Fibroblast of lung (primary cell): ENCODE data around the gene LMO4. TPM values are rescaled to one million over a fixed set of nuclear protein-coding genes. Genes with fewer than 3 reads are reported as not detected.
A peak's percentile ranks its signal among the peaks of the same experiment; 100 is the strongest.

Experiments used
- DNase-seq, 2 donors: peaks; one replicate each; pipeline versions ENCODE4 v3.0.0 to v3.0.0-alpha.2; 2010; ENCODE audit warnings: low read depth in 2 of 2
- H2AFZ ChIP-seq: 2 replicates; pipeline ENCODE4 v1.5.1; 2012; ENCODE audit warnings: low read length, control low read depth, inconsistent platforms
- H3K27ac ChIP-seq: 2 replicates; pipeline ENCODE4 v1.5.1; 2011; ENCODE audit warnings: low read length, control low read depth; ENCODE audit not compliant: insufficient read depth
- H3K27me3 ChIP-seq: 2 replicates; pipeline ENCODE4 v1.5.1; 2011; ENCODE audit warnings: mild to moderate bottlenecking, low read length; ENCODE audit not compliant: control insufficient read depth, insufficient read depth
- H3K36me3 ChIP-seq: 2 replicates; pipeline ENCODE4 v1.5.1; 2011; ENCODE audit warnings: low read length; ENCODE audit not compliant: control insufficient read depth, insufficient read depth
- H3K4me1 ChIP-seq: 2 replicates; pipeline ENCODE4 v1.5.1; 2011; ENCODE audit warnings: low read length; ENCODE audit not compliant: control insufficient read depth, insufficient read depth; ENCODE audit errors: extremely low read depth
- H3K4me2 ChIP-seq: 2 replicates; pipeline ENCODE4 v1.5.1; 2011; ENCODE audit warnings: low read length, control low read depth; ENCODE audit not compliant: insufficient read depth; ENCODE audit errors: extremely low read depth
- H3K4me3 ChIP-seq, 4 experiments: fragments of 200-600 bp in 1 of 4; sonication (generic) in 1 of 4; replicated peaks in 1 of 4; 2 replicates each; pipeline ENCODE4 v1.5.1; 2011 to 2016; ENCODE audit warnings: low read length in 4 of 4, low read depth in 3 of 4, mild to moderate bottlenecking in 3 of 4, control low read depth in 2 of 4, inconsistent platforms in 1 of 4, mixed read lengths in 1 of 4; ENCODE audit not compliant: insufficient read depth in 1 of 4; ENCODE audit errors: control extremely low read depth in 1 of 4
- H3K79me2 ChIP-seq: 2 replicates; pipeline ENCODE4 v1.5.1; 2012; ENCODE audit warnings: mild to moderate bottlenecking, low read length, inconsistent platforms; ENCODE audit not compliant: control insufficient read depth, insufficient read depth
- H3K9ac ChIP-seq: 2 replicates; pipeline ENCODE4 v1.5.1; 2011; ENCODE audit warnings: mild to moderate bottlenecking, low read length, control low read depth; ENCODE audit not compliant: insufficient read depth
- H3K9me3 ChIP-seq: 2 replicates; pipeline ENCODE4 v1.5.1; 2012; ENCODE audit warnings: low read depth, low read length; ENCODE audit not compliant: control insufficient read depth, insufficient read depth
- H4K20me1 ChIP-seq: 2 replicates; pipeline ENCODE4 v1.5.1; 2011; ENCODE audit warnings: low read length; ENCODE audit not compliant: control insufficient read depth, insufficient read depth; ENCODE audit errors: extremely low read depth
- EZH2 ChIP-seq: IDR thresholded peaks from 2 replicates; pipeline ENCODE4 v1.5.1; 2012; ENCODE audit warnings: low read length, control low read depth, mild to moderate bottlenecking; ENCODE audit errors: missing control alignments
- polyA plus RNA-seq, 2 donors: library from polyadenylated mRNA; depleted of rRNA in 1 of 2; stranded (reverse) in 1 of 2; unstranded in 1 of 2; fragments of >200 nt; gene quantifications; 2 replicates each; pipeline ENCODE4 v1.2.1, GENCODE V29; 2011 to 2012; ENCODE audit warnings: missing spikeins in 1 of 2
- total RNA-seq: library from RNA; depleted of rRNA; stranded (reverse); fragments of >200 nt; gene quantifications from 2 replicates; pipeline ENCODE4 v1.2.1, GENCODE V29; 2014
- TF ChIP-seq, protein P1 (sequence below), 2 donors: IDR thresholded peaks in 1 of 2; conservative IDR thresholded peaks in 1 of 2; 1 replicate in 1 of 2; 2 replicates in 1 of 2; pipeline ENCODE4 v1.5.1; 2011 to 2012; ENCODE audit warnings: low read length in 2 of 2, control low read depth in 1 of 2, inconsistent platforms in 1 of 2, low read depth in 1 of 2, mild to moderate bottlenecking in 1 of 2

LMO4 gene
- total and polyA plus RNA-seq, 2 donors (not counting 1 experiment from before 2014, with no cell fraction given): 61.9 to 91.4 TPM

DNA sequence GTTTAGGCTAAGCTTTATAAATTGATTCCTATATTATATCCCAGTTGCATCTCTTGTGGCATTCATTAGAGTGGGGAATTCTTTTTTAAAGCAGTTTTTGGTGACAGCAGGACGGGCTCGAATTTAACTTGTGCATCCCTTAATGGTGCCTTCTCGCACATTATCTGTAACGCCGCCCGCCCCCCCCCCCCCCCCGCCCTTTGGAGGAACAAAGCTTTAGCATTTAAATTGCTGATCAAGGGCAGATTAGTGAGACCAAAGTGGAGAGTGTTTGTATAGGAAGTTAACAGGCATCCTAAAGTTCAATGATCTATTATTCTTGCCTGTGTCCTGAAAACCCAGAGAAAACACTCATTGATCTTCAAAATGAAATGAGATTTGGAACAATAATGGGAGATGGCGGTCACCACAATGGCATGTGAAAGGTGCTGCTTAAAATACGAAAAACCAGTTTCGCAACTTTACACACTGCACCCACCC is 2.2 kb downstream of the LMO4 start:
- Histone ChIP-seq H3K36me3 (no peaks in the 10 kb centered on the region), H2AFZ (peak overlapping the region; percentile 71), H3K9me3 (no peaks in the 10 kb centered on the region), H4K20me1 (no peaks in the 10 kb centered on the region), H3K4me2 (peak overlapping the region; percentile 79), H3K4me3 (peak overlapping the region; percentile 74 to 95 (median 81)), H3K27ac (peak overlapping the region; percentile 83), H3K27me3 (no peaks in the 10 kb centered on the region), H3K4me1 (peaks cover 5% of the 10 kb centered on the region), H3K9ac (peak overlapping the region; percentile 50), H3K79me2 (peaks cover 63% of the 10 kb centered on the region)
- TF ChIP-seq, protein P1, sequence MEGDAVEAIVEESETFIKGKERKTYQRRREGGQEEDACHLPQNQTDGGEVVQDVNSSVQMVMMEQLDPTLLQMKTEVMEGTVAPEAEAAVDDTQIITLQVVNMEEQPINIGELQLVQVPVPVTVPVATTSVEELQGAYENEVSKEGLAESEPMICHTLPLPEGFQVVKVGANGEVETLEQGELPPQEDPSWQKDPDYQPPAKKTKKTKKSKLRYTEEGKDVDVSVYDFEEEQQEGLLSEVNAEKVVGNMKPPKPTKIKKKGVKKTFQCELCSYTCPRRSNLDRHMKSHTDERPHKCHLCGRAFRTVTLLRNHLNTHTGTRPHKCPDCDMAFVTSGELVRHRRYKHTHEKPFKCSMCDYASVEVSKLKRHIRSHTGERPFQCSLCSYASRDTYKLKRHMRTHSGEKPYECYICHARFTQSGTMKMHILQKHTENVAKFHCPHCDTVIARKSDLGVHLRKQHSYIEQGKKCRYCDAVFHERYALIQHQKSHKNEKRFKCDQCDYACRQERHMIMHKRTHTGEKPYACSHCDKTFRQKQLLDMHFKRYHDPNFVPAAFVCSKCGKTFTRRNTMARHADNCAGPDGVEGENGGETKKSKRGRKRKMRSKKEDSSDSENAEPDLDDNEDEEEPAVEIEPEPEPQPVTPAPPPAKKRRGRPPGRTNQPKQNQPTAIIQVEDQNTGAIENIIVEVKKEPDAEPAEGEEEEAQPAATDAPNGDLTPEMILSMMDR (conservative IDR thresholded peaks at IDR 0.05 in 1 of 2, IDR thresholded peaks at IDR 0.05 in 1 of 2; ENCODE audit: low read depth in 1 of 2, low read length in 2 of 2): no peak
- DNase-seq: no peak

DNA sequence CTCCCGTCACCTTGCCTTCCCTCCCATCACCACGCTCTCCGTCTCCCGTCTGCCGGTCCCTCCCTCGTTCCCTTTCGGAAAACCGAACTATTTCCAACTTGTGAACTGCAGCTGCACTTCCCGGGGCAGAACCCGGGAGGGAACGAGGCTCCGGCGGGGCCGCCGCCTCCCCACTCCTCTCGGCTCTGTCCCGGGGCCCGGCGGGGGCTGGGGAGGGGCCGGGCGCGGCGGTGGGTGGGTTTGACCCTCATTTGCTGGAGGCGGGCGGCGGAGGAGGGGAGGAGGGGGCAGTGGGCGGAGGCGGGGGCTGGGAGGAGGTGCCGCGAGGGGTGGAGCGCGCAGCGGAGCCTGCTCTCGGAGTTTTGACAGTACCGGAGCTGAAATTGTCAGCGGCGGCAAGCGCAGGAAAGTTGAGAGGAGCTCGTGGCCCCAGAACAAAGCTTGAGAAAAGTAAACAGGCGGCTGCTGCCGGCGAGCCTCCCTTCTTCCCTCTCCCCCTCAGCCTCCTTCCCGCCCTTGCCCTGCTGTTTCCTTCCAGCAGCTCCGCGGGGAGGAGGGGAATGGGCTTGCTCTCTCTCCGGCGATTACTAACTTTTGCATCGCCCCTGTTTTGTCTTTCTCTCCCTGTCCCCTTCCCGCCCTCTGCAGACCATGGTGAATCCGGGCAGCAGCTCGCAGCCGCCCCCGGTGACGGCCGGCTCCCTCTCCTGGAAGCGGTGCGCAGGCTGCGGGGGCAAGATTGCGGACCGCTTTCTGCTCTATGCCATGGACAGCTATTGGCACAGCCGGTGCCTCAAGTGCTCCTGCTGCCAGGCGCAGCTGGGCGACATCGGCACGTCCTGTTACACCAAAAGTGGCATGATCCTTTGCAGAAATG is 2.9 kb downstream of the LMO4 start:
- peaks cover 70% of the 10 kb centered on the region for H3K79me2 ChIP-seq
- H3K4me1 ChIP-seq: peaks cover 5% of the 10 kb centered on the region
- no peaks in the 10 kb centered on the region for H3K36me3 ChIP-seq
- H4K20me1 ChIP-seq: peaks cover 2% of the 10 kb centered on the region
- no peaks in the 10 kb centered on the region for H3K9me3 ChIP-seq
- TF ChIP-seq, protein P1 (conservative IDR thresholded peaks at IDR 0.05 in 1 of 2, IDR thresholded peaks at IDR 0.05 in 1 of 2; ENCODE audit: low read depth in 1 of 2, low read length in 2 of 2): peak in 1 of 2 donors; percentile 10
- no peak for TF ChIP-seq EZH2
- H3K27me3 ChIP-seq: no peaks in the 10 kb centered on the region
- H3K4me2 ChIP-seq: peak overlapping the region; percentile 100
- H3K9ac ChIP-seq: peak overlapping the region; percentile 50
- H2AFZ ChIP-seq: peak overlapping the region; percentile 71
- H3K27ac ChIP-seq: peak overlapping the region; percentile 77
- peak; percentile 72 to 79 for DNase-seq
- H3K4me3 ChIP-seq: peak overlapping the region; percentile 75 to 95 (median 86)

DNA sequence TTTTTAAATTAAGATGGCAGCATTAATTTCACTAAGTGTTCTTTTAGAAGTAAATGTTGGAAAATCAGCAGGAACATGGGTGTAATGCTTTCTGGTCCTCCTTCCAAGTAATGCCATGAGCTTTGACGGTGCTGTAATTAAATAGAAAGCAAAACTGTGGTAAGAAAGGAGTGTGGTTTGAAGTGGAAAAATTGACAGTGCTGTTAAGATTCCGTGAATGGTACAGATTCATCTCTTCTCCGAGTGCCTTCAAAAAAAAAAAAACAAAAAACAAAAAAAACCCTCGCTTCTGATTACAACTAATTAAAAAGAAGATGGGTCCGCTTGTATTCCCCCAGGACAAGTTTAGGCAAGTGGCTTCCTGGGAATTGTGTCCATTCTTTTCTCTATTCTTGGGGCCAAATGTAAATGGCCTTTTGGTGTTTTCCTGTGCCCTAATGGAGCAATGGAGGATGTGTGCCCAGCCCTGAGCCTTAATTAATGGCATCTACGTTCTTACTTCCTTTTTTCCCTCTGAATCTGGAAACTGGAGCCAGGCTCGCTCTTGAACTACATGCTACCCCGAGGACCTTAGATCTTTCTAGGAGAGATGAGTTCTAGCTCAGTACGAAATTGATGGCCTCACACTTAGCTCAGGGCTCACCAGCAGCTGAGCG is 5.1 kb downstream of the LMO4 start:
- DNase-seq: peak; percentile 44 to 56
- H3K9me3 ChIP-seq: no peaks in the 10 kb centered on the region
- H3K4me3 ChIP-seq: peak overlapping the region; percentile 75 to 87 (median 82)
- no peaks in the 10 kb centered on the region for H3K27me3 ChIP-seq
- peaks cover 2% of the 10 kb centered on the region for H3K4me1 ChIP-seq
- TF ChIP-seq EZH2: no peak
- TF ChIP-seq, protein P1 (conservative IDR thresholded peaks at IDR 0.05 in 1 of 2, IDR thresholded peaks at IDR 0.05 in 1 of 2; ENCODE audit: low read depth in 1 of 2, low read length in 2 of 2): no peak
- peak overlapping the region; percentile 78 for H3K27ac ChIP-seq
- peaks cover 2% of the 10 kb centered on the region for H4K20me1 ChIP-seq
- peak overlapping the region; percentile 100 for H3K4me2 ChIP-seq
- no peaks in the 10 kb centered on the region for H3K36me3 ChIP-seq
- no peak overlapping the region for H3K9ac ChIP-seq
- no peak overlapping the region for H2AFZ ChIP-seq
- H3K79me2 ChIP-seq: peaks cover 92% of the 10 kb centered on the region
